GM19099 (cell line): ENCODE data around the gene NAV2.

ENCODE experiments used
- POLR2A ChIP-seq: IDR thresholded peaks from 3 replicates; pipeline ENCODE4 v1.6.1; 2011; ENCODE audit warnings: low read depth; ENCODE audit not compliant: insufficient read length; ENCODE audit errors: extremely low read depth

NAV2 gene

GRCh38 chr11:20051469-20052399 lies 339.1 kb downstream of the NAV2 start:
- TF ChIP-seq POLR2A, result no peak

GRCh38 chr11:20053572-20053971 lies 340.9 kb downstream of the NAV2 start:
- no peak for TF ChIP-seq POLR2A

- no peak for TF ChIP-seq POLR2A
Measured at GRCh38 chr11:20054584-20054983, 341.9 kb downstream of the NAV2 start.

GRCh38 chr11:20055312-20055711 lies 342.7 kb downstream of the NAV2 start:
- no peak for TF ChIP-seq POLR2A

- no peak for TF ChIP-seq POLR2A
Measured at GRCh38 chr11:20056109-20056949, 343.7 kb downstream of the NAV2 start.

GRCh38 chr11:20056950-20057943 lies 344.6 kb downstream of the NAV2 start:
- no peak for TF ChIP-seq POLR2A

GRCh38 chr11:20058749-20059458 lies 346.3 kb downstream of the NAV2 start:
- TF ChIP-seq POLR2A, result no peak

GRCh38 chr11:20059587-20060021 lies 347.0 kb downstream of the NAV2 start:
- no peak for TF ChIP-seq POLR2A

GRCh38 chr11:20060181-20060580 lies 347.5 kb downstream of the NAV2 start:
- no peak for TF ChIP-seq POLR2A

GRCh38 chr11:20060647-20061205 lies 348.1 kb downstream of the NAV2 start:
- no peak for TF ChIP-seq POLR2A

GRCh38 chr11:20061776-20062175 lies 349.1 kb downstream of the NAV2 start:
- TF ChIP-seq POLR2A, result no peak

GRCh38 chr11:20064961-20065405 lies 352.3 kb downstream of the NAV2 start:
- no peak for TF ChIP-seq POLR2A

GRCh38 chr11:20065406-20065805 lies 352.8 kb downstream of the NAV2 start:
- no peak for TF ChIP-seq POLR2A
